Loucy (cell line): ENCODE measurements around the gene SEMA3F.
"Not testable (repeated sequence)": the region's sequence is repeated elsewhere in the genome, so short reads cannot be mapped to it uniquely, and the experiment has no call there.

Experiments used
- H2AFZ ChIP-seq: fragments of 200-600 bp; sonication (generic); 2 replicates; pipeline ENCODE4 v1.6.0; 2016; ENCODE audit warnings: antibody characterized with exemption, mild to moderate bottlenecking, low read length, moderate library complexity
- H3F3A ChIP-seq: fragments of 200-600 bp; 2 replicates; pipeline ENCODE4 v1.6.0; 2016; ENCODE audit warnings: antibody characterized with exemption, low read depth, mild to moderate bottlenecking
- H3K27me3 ChIP-seq: fragments of 200-600 bp; sonication (generic); 2 replicates; pipeline ENCODE4 v1.6.1; 2014; ENCODE audit warnings: low read length, mild to moderate bottlenecking; ENCODE audit not compliant: insufficient read depth, poor library complexity, severe bottlenecking
- H3K36me3 ChIP-seq: fragments of 200-600 bp; sonication (generic); 2 replicates; pipeline ENCODE4 v1.6.1; 2016; ENCODE audit warnings: low read length; ENCODE audit not compliant: insufficient read depth
- H3K4me1 ChIP-seq: fragments of 200-600 bp; sonication (generic); 2 replicates; pipeline ENCODE4 v1.5.1; 2014; ENCODE audit warnings: low read length, mild to moderate bottlenecking; ENCODE audit not compliant: insufficient read depth, poor library complexity, severe bottlenecking
- H3K4me2 ChIP-seq: fragments of 200-600 bp; sonication (generic); 2 replicates; pipeline ENCODE4 v1.6.0; 2014; ENCODE audit warnings: antibody characterized with exemption, low read length, low read depth, mild to moderate bottlenecking; ENCODE audit not compliant: poor library complexity, severe bottlenecking
- H3K4me3 ChIP-seq: fragments of 200-600 bp; sonication (generic); 2 replicates; pipeline ENCODE4 v1.5.1; 2014; ENCODE audit warnings: low read length, mild to moderate bottlenecking, mixed read lengths; ENCODE audit not compliant: poor library complexity, severe bottlenecking
- H3K79me2 ChIP-seq: fragments of 200-600 bp; sonication (generic); 2 replicates; pipeline ENCODE4 v1.6.1; 2014; ENCODE audit warnings: low read length; ENCODE audit not compliant: insufficient read depth
- H3K9ac ChIP-seq: fragments of 200-600 bp; sonication (generic); 2 replicates; pipeline ENCODE4 v1.6.0; 2014; ENCODE audit warnings: mild to moderate bottlenecking, low read depth, low read length, moderate library complexity; ENCODE audit not compliant: poor library complexity, severe bottlenecking
- H3K9me2 ChIP-seq: fragments of 200-600 bp; sonication (generic); replicated peaks from 2 replicates; pipeline ENCODE4 v1.6.1; 2016; ENCODE audit warnings: low read depth, low read length, mixed read lengths
- H3K9me3 ChIP-seq: fragments of 200-600 bp; sonication (generic); 2 replicates; pipeline ENCODE4 v1.6.1; 2014; ENCODE audit warnings: mild to moderate bottlenecking, antibody characterized with exemption, low read length, low read depth; ENCODE audit not compliant: insufficient read depth
- H4K20me1 ChIP-seq: fragments of 200-600 bp; sonication (generic); 2 replicates; pipeline ENCODE4 v1.6.0; 2014; ENCODE audit warnings: antibody characterized with exemption, low read length, mild to moderate bottlenecking; ENCODE audit not compliant: insufficient read depth, poor library complexity, severe bottlenecking
- EZH2phosphoT487 ChIP-seq: fragments of 200-600 bp; IDR thresholded peaks from 2 replicates; pipeline ENCODE4 v1.6.1; 2018; ENCODE audit warnings: antibody characterized with exemption, mild to moderate bottlenecking, moderate library complexity, borderline replicate concordance
- TF ChIP-seq, protein P1 (sequence below): fragments of 200-600 bp; sonication (generic); conservative IDR thresholded peaks from 2 replicates; pipeline ENCODE4 v1.5.1; 2014; ENCODE audit warnings: mild to moderate bottlenecking, antibody characterized with exemption, low read length

Gene SEMA3F

DNA sequence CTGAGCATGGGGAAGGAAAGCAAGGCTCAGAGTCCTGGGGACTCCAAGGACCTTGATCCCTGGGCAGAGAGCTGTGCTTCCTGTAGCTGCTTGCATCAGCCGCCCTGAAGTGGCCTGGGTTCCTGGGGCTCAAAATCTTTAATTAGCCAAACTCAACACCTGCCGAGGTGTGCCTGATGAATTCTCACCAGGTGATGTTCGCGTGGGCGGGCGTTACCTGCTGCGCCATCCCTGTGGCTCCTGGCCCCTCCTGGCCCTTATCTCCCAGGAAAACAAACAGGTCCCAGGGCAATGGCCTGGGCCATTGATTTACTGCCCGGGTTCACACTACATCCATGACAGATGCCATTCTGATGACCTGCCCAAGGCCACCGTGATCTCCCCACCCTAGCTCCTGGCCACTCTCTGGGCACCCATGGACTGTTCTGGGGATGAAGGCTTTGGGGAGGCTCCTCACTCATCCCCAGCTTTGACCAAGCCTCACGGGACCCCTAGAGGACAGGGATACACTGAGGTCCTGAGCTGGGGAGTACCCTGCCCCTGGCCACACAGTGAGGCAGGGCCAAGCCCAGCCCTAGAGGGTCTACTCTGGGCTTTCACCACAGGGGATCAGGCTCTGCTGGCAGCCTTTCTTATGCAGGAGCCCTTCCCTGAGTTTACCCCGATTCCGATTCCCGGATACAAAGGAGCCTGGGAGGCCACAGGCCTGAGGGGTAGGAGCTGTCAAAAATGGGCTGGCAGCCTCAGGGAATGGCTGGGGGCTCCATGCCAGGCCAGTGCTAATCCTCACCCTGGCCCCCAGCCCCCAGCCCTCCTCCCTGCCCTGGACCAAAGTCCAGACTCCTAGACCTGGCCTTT lies 55.6 kb downstream of the SEMA3F start:
- Histone ChIP-seq H3K4me1 (no peaks in the 10 kb centered on the region), H3K9me3 (no peaks in the 10 kb centered on the region), H4K20me1 (no peaks in the 10 kb centered on the region), H3F3A (no peaks in the 10 kb centered on the region), H3K36me3 (no peaks in the 10 kb centered on the region), H3K79me2 (no peaks in the 10 kb centered on the region), H3K4me3 (no peak overlapping the region), H3K9ac (no peak overlapping the region), H3K9me2 (no peaks in the 10 kb centered on the region), H2AFZ (no peak overlapping the region), H3K4me2 (no peak overlapping the region), H3K27me3 (no peaks in the 10 kb centered on the region)
- TF ChIP-seq EZH2phosphoT487 = no peak
- TF ChIP-seq, protein P1, sequence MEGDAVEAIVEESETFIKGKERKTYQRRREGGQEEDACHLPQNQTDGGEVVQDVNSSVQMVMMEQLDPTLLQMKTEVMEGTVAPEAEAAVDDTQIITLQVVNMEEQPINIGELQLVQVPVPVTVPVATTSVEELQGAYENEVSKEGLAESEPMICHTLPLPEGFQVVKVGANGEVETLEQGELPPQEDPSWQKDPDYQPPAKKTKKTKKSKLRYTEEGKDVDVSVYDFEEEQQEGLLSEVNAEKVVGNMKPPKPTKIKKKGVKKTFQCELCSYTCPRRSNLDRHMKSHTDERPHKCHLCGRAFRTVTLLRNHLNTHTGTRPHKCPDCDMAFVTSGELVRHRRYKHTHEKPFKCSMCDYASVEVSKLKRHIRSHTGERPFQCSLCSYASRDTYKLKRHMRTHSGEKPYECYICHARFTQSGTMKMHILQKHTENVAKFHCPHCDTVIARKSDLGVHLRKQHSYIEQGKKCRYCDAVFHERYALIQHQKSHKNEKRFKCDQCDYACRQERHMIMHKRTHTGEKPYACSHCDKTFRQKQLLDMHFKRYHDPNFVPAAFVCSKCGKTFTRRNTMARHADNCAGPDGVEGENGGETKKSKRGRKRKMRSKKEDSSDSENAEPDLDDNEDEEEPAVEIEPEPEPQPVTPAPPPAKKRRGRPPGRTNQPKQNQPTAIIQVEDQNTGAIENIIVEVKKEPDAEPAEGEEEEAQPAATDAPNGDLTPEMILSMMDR = no peak

DNA sequence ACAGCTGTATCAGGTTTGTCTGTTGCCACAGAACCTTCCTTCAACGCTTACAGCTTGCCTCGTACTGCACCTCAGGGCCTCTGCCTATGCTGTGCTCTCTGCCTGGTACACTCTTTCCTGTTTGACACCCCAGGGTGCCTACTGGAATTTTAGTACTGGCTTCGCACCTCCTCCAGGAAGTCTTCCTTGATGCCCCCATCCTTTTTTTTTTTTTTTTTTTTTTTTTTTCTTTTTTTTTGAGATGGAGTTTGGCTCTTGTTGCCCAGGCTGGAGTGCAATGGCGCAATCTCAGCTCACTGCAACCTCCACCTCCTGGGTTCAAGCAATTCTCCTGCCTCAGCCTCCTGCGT lies 56.2 kb downstream of the SEMA3F start:
- not testable (repeated sequence) for H2AFZ ChIP-seq, H3K4me1 ChIP-seq, H3K4me3 ChIP-seq, H3K9me3 ChIP-seq, H3K9ac ChIP-seq, H3K4me2 ChIP-seq, H3K9me2 ChIP-seq, H3F3A ChIP-seq, H3K36me3 ChIP-seq, H3K79me2 ChIP-seq, H4K20me1 ChIP-seq, H3K27me3 ChIP-seq

DNA sequence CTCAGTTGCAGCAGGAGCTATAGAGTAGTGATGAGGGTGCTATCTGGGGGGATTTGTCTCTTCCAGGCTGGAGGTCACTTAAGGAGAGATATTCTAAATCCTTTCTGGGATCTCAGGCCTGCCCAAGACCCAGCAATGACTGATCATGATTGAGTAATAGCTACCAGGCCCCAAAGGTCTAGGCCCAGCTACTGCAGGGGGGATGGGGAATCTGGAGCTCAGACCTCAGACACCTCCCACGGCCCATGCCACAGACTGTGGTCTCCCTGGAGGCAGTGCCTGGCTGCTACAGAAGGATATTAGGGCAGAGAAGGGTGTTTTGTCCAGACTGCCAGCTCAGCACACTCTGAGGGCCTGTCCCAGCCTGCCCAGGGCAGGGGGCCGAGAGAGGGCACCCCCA lies 56.8 kb downstream of the SEMA3F start:
- H3K9ac ChIP-seq = no peak overlapping the region

More for the DNA sequence above, 56.8 kb downstream of the SEMA3F start:
- H3K27me3 ChIP-seq = no peaks in the 10 kb centered on the region
- H4K20me1 ChIP-seq = no peaks in the 10 kb centered on the region
- H3K9me3 ChIP-seq = no peaks in the 10 kb centered on the region
- H3K36me3 ChIP-seq = no peaks in the 10 kb centered on the region
- H3K9me2 ChIP-seq = no peaks in the 10 kb centered on the region
- no peaks in the 10 kb centered on the region for H3K4me1 ChIP-seq
- H3K4me2 ChIP-seq = no peak overlapping the region
- H3K79me2 ChIP-seq = no peaks in the 10 kb centered on the region
- TF ChIP-seq, protein P1 = no peak
- TF ChIP-seq EZH2phosphoT487 = no peak
- H3K4me3 ChIP-seq = no peak overlapping the region
- H3F3A ChIP-seq = no peaks in the 10 kb centered on the region
- no peak overlapping the region for H2AFZ ChIP-seq
